HepG2 (cell line): ENCODE results near the gene GRIN2C. TPM values are rescaled to one million over a fixed set of nuclear protein-coding genes. Genes with fewer than 3 reads are reported as not detected.

Source experiments
- ERF ChIP-seq: IDR thresholded peaks from 2 replicates; pipeline ENCODE4 v1.6.1; 2018; ENCODE audit warnings: missing biosample characterization, missing genetic modification reagents
- ESRRA ChIP-seq: sonication (generic); formaldehyde crosslinking; IDR thresholded peaks from 2 replicates; pipeline ENCODE4 v1.5.1; 2020; ENCODE audit warnings: mild to moderate bottlenecking, low read depth, missing genetic modification reagents
- GABPB1 ChIP-seq: IDR thresholded peaks from 2 replicates; pipeline ENCODE4 v1.6.1; 2016; ENCODE audit warnings: mild to moderate bottlenecking, missing genetic modification reagents, moderate library complexity, missing compliant biosample characterization
- HDAC6 ChIP-seq: fragments of 200-600 bp; sonication (generic); IDR thresholded peaks from 2 replicates; pipeline ENCODE4 v1.7.0; 2017; ENCODE audit warnings: mild to moderate bottlenecking, antibody characterized with exemption, low read length, low read depth
- HINFP ChIP-seq: sonication (generic); formaldehyde crosslinking; IDR thresholded peaks from 2 replicates; pipeline ENCODE4 v1.4.0; 2020; ENCODE audit warnings: low read depth, mild to moderate bottlenecking, missing genetic modification reagents
- HNF4G ChIP-seq, 2 experiments: sonication (generic) in 1 of 2; formaldehyde crosslinking in 1 of 2; IDR thresholded peaks; 2 replicates each; pipeline versions ENCODE4 v1.4.0 to v1.6.1; 2011 to 2020; ENCODE audit warnings: borderline replicate concordance in 2 of 2, low read depth in 2 of 2, mild to moderate bottlenecking in 2 of 2, low read length in 1 of 2, missing genetic modification reagents in 1 of 2, moderate library complexity in 1 of 2
- NONO ChIP-seq, 2 experiments: fragments of 450-650 bp in 1 of 2; sonication (generic) in 1 of 2; formaldehyde crosslinking in 1 of 2; IDR thresholded peaks in 1 of 2; conservative IDR thresholded peaks in 1 of 2; 2 replicates each; pipeline versions ENCODE4 v1.6.1 to v1.8.0; 2017 to 2022; ENCODE audit warnings: mild to moderate bottlenecking in 1 of 2, missing genetic modification reagents in 1 of 2, moderate library complexity in 1 of 2
- NR2F6 ChIP-seq, 2 experiments: IDR thresholded peaks; 2 replicates each; pipeline ENCODE4 v1.6.1; 2016; ENCODE audit warnings: antibody characterized with exemption in 1 of 2, mild to moderate bottlenecking in 1 of 2
- PRMT3 ChIP-seq: sonication (generic); formaldehyde crosslinking; IDR thresholded peaks from 2 replicates; pipeline ENCODE4 v1.8.1; 2022; ENCODE audit warnings: low read depth, mild to moderate bottlenecking, moderate library complexity, missing genetic modification reagents, borderline replicate concordance
- SP5 ChIP-seq: IDR thresholded peaks from 2 replicates; pipeline ENCODE4 v1.6.1; 2016; ENCODE audit warnings: low read depth, borderline replicate concordance
- THAP8 ChIP-seq: sonication (generic); formaldehyde crosslinking; IDR thresholded peaks from 2 replicates; pipeline ENCODE4 v1.5.1; 2020; ENCODE audit warnings: missing genetic modification reagents, mild to moderate bottlenecking, borderline replicate concordance
- ZNF329 ChIP-seq: sonication (generic); formaldehyde crosslinking; IDR thresholded peaks from 2 replicates; pipeline ENCODE4 v1.9.0; 2021; ENCODE audit warnings: low read depth, mild to moderate bottlenecking, missing genetic modification reagents
- ZNF33B ChIP-seq: sonication (generic); formaldehyde crosslinking; IDR thresholded peaks from 2 replicates; pipeline ENCODE4 v1.5.1; 2020; ENCODE audit warnings: mild to moderate bottlenecking, missing genetic modification reagents
- ZNF557 ChIP-seq: sonication (generic); formaldehyde crosslinking; IDR thresholded peaks from 2 replicates; pipeline ENCODE4 v1.4.0; 2020; ENCODE audit warnings: missing genetic modification reagents
- ZNF574 ChIP-seq: sonication (generic); formaldehyde crosslinking; IDR thresholded peaks from 2 replicates; pipeline ENCODE4 v1.4.0; 2020; ENCODE audit warnings: missing genetic modification reagents
- ZNF576 ChIP-seq: sonication (generic); formaldehyde crosslinking; IDR thresholded peaks from 2 replicates; pipeline ENCODE4 v1.4.0; 2020; ENCODE audit warnings: mild to moderate bottlenecking, missing genetic modification reagents
- ZNF616 ChIP-seq: sonication (generic); formaldehyde crosslinking; IDR thresholded peaks from 2 replicates; pipeline ENCODE4 v1.5.0; 2020; ENCODE audit warnings: low read depth, mild to moderate bottlenecking, missing genetic modification reagents
- ZNF878 ChIP-seq: sonication (generic); formaldehyde crosslinking; IDR thresholded peaks from 2 replicates; pipeline ENCODE4 v1.8.1; 2023; ENCODE audit warnings: mild to moderate bottlenecking, missing genetic modification reagents, moderate library complexity
- polyA plus RNA-seq, 8 experiments: library from polyadenylated mRNA; depleted of rRNA in 3 of 8; stranded (reverse) in 7 of 8; unstranded in 1 of 8; fragments of >200 nt; fragmentation: Illumina TruSeq in 4 of 8; extraction: Trizol in 4 of 8; gene quantifications; 2 replicates each; pipeline versions ENCODE4 v1.2.1 to v1.2.3, GENCODE V29; 2011 to 2016; ENCODE audit warnings: low read depth in 4 of 8, missing spikeins in 1 of 8, mixed read lengths in 1 of 8; ENCODE audit not compliant: insufficient read depth in 1 of 8
- total RNA-seq, 5 experiments: library from RNA; depleted of rRNA; stranded (reverse); fragments of >200 nt; fragmentation: Illumina TruSeq; extraction: Trizol; gene quantifications; 2 replicates each; pipeline ENCODE4 v1.2.3, GENCODE V29; 2016; ENCODE audit warnings: low read depth in 1 of 5
- TF ChIP-seq, protein P1 (sequence below): IDR thresholded peaks from 2 replicates; pipeline ENCODE4 v1.6.1; 2012; ENCODE audit warnings: low read depth, low read length, improper control_type of control experiment

GRIN2C gene
- total and polyA plus RNA-seq, 2 of the 13 experiments (the other 11 are each of a cell fraction or from before 2014, with no cell fraction given): 0.03 to 0.11 TPM

DNA sequence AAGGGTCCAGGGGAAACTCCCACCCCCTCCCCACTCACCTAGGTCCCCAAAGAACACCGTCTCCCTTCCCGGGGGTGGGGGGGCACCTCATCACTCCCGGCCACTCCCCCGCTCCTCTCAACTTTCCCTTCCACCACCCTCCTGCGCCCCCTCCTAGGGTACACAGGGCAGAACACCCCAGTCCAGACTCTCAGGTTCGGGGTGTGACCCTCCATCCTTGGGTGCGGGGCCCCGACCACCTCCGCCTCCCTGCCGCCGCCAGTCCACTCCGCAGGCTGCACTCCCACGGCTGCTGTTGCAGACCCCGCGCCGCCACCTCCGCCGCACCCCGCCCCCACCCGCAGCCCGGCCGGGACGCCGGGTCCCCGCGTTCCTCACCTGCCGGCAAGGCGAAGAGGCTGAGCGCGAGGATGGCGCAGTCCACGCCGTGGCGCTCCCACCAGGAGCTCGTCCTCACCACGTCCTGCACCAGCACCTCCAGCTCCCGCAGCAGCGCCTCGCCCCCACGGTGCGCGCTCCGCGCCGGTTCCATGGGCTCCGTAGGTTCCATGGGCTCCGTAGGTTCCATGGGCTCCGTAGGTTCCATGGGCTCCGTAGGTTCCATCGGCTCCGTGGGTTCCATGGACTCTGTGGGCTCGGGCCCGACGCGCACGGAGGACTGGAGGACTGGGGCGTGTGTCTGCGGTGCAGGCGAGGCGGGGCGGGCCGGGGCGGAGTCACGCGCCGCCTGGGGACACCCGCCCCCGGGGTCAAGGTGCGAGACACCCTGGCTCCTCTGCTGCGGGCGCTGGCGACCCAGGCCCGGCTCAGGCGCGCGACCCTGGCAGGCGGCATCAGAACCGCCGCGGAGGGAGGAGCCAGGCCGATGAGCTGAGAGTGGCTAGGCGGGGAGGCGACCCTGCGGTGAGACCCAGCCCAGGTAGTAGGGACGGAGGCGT lies 33.6 kb upstream of the GRIN2C start, which contains the start of gene FADS6 (continued):
- TF ChIP-seq ZNF574 (CRISPR knock-in tag) (peak; percentile 34; the same call in 1 of the 2 replicates), ZNF329 (no peak), ZNF557 (CRISPR knock-in tag) (no peak), PRMT3 (no peak), ZNF33B (no peak), ZNF576 (CRISPR knock-in tag) (no peak), GABPB1 (CRISPR knock-in tag) (peak; percentile 30; the same call in 1 of the 2 replicates), HINFP (CRISPR knock-in tag) (no peak), NONO (IDR thresholded peaks at IDR 0.05) (no peak), NONO (CRISPR knock-in tag; conservative IDR thresholded peaks at IDR 0.05) (peak; percentile 49; the same call in 1 of the 2 replicates), SP5 (CRISPR knock-in tag) (0 out of 2 replicates have a peak, but pooled peaks have one; percentile 44), ESRRA (no peak), ZNF616 (CRISPR knock-in tag) (no peak), NR2F6 (IDR thresholded peaks at IDR 0.05) (no peak), NR2F6 (CRISPR knock-in tag; IDR thresholded peaks at IDR 0.05) (no peak), HDAC6 (no peak), ERF (no peak), THAP8 (CRISPR knock-in tag) (no peak), ZNF878 (CRISPR knock-in tag) (no peak), HNF4G (IDR thresholded peaks at IDR 0.05; ENCODE audit: borderline replicate concordance, low read depth, low read length) (0 out of 2 replicates have a peak, but pooled peaks have one; percentile 18), HNF4G (CRISPR knock-in tag; IDR thresholded peaks at IDR 0.05; ENCODE audit: borderline replicate concordance, low read depth) (no peak)
- TF ChIP-seq, protein P1, sequence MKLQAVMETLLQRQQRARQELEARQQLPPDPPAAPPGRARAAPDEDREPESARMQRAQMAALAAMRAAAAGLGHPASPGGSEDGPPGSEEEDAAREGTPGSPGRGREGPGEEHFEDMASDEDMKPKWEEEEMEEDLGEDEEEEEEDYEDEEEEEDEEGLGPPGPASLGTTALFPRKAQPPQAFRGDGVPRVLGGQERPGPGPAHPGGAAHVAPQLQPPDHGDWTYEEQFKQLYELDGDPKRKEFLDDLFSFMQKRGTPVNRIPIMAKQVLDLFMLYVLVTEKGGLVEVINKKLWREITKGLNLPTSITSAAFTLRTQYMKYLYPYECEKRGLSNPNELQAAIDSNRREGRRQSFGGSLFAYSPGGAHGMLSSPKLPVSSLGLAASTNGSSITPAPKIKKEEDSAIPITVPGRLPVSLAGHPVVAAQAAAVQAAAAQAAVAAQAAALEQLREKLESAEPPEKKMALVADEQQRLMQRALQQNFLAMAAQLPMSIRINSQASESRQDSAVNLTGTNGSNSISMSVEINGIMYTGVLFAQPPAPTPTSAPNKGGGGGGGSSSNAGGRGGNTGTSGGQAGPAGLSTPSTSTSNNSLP: no peak
